NOMO-1 (cell line): ENCODE data around the gene UBE2M.
"Not testable (repeated sequence)": the region's sequence is repeated elsewhere in the genome, so short reads cannot be mapped to it uniquely, and the experiment has no call there.

Experiments used
- DNase-seq, 2 experiments: peaks; one replicate each; lab custom pipeline; 2025; ENCODE audit not compliant: unreplicated experiment in 2 of 2; lab: John Stamatoyannopoulos, UW

Gene UBE2M

DNA sequence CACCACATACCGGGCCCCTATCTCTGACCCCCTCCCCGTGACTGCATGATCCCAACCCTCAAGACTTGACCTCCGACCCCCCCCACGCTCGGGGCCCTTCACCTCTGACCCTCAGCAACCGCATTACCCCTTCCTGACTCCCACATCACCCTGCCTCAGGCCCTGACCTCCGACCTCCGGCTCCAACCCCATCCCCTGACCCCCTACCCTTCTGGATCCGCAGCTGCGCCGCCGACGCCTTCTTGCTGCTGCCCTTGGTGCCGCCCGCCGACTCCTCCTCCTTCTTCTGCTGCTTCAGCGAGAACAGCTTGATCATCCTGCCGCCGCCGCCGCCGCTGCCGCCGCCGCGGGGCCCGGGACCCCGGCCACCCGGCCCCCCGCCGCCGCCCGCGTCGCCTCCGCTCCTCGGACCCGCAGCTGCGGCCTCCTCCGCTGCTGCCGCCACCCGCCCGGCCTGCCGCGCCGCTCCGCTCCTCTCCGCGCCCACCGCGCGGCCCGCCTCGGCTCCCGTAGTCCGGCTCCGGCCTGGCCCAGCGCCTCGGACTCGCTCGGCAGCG, at the start of gene UBE2M:
UBE2M (minus strand) TSS at position 546 of the 557 bp plus-strand sequence; CDS start at position 316, 230 bp downstream.
- DNase-seq = no peak

DNA sequence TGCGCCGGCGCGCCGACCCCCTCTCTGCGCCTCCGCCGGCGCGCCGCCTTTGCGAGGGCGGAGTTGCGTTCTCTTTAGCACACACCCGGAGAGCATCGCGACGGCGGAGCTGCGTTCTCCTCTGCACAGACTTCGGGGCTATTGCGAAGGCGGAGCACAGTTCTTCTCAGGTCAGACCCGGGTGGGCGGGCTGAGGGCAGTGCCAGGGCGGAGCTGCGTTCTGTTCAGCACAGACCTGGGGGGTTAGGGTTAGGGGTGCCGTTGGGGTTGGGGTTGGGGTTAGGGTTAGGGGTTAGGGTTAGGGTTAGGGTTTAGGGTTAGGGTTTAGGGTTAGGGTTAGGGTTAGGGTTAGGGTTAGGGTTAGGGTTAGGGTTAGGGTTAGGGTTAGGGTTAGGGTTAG, 48.8 kb upstream of the UBE2M start:
- DNase-seq = not testable (repeated sequence)

DNA sequence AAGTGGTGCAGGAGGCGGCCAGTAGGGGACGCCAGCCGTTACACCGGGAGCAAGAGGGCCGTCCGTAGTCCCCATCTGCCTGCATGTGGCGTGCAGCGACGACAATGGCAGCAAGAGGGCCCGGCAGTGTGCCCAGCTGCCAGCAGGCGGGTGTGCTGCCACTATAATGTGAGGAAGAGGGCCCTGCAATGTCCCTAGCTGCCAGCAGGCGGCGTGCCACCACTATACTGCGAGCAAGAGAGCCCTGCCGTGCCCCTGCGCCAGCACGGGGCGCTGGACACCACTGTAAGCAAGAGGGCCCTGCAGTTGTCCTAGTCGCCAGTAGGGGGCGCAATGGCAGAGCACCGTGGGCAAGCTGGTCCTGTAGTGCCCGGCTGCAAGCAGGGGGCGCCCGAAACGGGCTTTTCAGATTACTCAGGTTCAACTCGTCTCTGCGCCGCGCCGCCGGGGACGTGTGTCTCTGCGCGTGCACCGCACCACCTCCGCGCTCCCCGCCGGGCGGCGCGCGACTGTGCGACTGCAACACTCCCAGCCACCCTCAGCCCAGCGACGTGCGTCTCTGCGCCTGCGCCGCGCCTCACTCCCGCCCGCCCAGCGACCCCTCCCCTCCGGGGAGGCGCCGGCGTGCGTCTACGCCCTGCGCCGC, 48.0 kb upstream of the UBE2M start:
- DNase-seq = not testable (repeated sequence)

DNA sequence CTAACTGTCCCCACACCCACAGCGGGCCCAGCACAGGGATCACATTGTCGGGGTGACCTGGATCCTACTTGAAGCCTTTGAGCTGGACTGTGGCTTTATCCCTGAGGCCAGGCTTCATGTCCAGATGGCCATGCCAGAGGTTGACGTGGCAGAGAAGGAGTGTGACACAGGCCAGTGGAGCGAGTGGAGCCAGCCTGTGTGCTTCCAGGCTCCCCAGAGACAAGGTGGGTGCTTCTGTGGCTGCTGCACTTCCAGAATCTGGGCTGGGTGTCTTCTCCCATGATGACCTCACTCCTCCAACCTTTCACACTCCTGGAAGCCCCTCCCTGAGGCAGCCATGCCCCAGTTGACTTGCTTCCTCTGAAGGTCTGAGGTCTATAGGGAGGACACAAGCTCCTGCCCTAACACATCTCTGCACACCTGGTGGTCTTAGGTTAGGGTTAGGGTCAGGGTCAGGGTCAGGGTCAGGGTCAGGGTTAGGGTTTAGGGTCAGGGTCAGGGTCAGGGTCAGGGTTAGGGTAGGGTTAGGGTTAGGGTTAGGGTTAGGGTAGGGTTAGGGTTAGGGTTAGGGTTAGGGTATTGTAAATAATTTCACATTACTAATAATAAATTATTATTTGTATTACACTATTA, 27.8 kb upstream of the UBE2M start:
- no peak for DNase-seq

DNA sequence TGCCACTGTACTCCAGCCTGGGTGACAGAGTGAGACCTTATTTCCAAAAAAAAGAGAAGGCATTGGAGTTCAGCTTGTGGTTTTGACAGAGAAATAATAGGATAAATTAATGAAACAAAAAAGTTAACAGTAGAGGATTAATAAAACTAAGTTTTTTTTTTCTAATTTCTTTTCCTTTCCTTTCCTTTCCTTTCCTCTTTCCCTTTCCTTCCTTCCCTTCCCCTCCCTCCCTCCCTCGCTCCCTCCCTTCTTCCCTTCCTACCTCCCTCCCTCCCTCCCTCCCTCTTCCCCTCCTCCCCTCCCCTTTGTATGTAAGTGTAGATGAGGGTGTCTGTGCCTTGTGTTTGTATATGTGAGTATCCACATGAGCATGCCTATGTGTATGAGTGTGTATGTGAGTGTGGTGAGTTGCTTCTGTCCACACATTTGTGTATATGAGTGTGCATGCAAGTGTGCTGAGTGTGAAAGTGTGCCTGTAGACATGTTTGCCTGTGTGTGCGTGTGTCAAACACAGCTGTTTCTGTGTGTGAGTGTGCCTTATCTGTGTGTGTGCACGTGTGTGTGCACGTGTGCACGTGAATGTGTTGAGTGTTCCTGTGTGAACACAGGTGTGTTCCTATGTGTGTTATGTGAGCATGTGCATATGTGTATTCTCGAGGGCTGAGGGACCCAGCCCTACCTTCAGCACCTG, 27.2 kb upstream of the UBE2M start:
- DNase-seq = no peak

DNA sequence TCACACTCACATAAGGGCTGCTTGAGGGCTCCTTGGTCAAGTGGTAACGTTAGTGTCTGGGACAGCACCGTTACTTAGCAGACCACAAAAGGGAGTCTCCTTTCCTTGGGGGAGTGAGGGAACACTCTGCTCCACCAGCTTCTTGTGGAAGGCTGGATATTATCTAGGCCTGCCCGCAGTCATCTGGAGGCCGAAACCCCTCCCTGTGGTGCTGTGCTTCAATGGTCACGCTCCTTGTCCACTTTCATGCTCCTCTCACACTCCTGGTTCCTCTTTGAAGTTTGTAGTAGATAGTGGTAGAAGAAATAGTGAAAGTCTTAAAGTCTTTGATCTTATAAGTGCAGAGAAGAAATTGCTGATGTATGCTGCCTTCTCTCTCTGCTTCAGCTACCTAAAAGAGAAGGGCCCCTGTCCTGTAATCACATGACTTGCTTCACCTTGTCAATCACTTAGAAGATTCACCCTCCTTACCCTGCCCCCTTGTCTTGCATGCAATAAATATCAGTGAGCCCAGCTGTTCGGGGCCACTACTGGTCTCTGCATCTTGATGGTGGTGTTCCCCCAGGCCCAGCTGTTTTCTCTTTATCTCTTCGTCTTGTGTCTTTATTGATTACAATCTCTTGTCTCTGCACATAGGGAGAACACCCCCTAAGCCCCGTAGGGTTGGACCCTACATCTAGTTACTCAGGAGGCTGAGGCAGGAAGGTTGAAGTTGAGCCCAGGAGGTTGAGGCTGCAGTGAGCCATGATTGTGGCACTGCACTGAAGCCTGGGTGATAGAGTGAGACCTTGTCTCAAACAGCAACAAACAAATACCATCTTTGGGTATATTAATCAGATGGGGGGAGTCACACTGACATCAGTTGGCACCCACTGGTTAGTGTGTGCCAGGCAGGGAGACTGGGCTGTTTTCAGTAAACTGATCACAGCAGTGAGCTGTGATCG, 26.4 kb upstream of the UBE2M start:
- no peak for DNase-seq

DNA sequence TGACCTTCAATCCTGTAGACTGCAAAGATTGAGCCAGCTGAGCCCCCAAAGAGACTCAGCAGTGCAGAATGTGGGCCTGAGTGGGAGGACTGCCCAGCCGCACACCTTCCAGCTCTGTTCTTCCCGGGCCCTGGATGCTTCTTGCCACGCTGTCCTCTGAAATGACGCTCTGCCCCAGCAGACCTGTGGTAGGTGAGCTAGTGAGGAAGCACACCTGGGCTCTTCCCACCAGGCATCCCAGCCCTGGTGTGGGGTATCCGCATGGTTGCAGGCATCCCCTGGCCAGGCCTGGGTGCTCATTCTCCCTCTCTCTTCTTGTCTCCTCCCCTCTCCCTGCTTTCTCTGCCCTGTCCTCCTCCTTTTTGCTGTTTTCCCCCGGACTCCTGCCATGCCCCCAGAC, 24.6 kb upstream of the UBE2M start:
- no peak for DNase-seq

DNA sequence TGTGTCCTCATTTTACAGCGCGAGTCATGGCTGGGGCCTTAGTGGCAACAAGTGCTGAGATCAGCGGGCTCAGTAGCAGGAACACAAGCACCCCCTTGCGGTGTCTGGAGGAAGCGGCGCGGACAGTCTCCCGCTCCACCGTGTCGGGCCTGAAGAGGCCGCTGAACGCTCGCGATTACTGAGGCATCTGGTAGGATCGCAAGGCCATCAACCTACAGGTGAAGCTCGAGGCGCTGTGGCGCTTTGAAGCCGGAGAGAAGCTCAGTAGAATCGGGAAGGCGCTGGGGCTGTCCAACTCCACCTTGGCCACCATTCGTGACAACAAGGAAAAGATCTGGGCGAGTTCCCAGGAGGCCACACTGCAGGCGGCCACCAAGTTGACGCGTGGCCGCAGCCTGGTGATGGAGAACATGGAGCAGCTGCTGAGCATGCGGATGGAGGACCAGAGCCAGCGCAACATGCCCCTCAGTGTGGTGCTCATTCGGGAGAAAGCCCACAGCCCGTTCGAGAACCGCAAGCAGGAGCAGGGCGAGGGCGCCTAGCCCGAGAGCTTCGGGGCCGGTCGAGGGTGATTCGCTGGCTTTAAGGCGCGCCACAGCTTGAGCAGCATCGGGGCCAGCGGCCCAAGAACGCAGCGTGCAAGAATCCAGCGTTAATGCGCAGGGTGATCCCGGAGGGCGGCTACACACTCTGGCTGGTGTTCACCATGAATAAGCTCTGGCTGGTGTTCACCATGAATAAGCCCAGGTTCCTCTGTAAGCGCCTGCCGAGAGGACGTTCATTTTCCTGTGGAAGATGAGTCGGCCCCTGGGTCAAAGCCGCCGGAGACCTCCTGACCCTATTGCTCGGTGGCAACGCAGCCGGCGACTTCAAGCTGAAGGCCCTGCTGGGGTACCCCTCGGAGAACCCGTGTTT, 23.1 kb upstream of the UBE2M start:
- DNase-seq = no peak

DNA sequence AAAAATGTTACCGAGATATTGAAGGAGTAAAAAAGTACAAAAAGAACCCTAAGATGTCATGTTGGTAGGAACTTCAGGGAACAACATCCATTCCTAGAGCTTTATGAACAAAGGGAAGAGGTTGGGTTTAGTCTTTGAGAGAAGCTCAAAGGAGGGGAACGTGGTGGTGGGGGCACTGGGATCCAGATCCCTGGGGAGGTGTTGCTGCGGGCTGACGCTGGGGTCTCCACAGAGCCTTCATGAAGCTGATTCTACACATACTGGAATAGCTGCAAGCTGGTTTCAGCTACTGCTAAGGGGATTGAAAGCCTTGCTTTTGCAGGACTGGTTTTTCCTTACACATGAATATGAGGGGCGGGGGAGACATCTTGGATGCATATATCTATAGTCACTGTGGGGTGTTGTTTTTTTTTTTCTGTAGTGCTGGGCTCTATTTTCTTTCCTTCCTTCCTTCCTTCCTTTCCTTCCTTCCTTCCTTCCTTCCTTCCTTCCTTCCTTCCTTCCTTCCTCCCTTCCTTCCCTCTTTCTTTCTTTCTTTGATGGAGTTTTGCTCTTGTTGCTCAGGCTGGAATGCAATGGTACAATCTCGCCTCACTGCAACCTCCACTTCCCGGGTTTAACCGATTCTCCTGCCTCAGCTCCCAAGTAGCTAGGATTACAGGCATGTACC, 21.2 kb upstream of the UBE2M start:
- no peak for DNase-seq

DNA sequence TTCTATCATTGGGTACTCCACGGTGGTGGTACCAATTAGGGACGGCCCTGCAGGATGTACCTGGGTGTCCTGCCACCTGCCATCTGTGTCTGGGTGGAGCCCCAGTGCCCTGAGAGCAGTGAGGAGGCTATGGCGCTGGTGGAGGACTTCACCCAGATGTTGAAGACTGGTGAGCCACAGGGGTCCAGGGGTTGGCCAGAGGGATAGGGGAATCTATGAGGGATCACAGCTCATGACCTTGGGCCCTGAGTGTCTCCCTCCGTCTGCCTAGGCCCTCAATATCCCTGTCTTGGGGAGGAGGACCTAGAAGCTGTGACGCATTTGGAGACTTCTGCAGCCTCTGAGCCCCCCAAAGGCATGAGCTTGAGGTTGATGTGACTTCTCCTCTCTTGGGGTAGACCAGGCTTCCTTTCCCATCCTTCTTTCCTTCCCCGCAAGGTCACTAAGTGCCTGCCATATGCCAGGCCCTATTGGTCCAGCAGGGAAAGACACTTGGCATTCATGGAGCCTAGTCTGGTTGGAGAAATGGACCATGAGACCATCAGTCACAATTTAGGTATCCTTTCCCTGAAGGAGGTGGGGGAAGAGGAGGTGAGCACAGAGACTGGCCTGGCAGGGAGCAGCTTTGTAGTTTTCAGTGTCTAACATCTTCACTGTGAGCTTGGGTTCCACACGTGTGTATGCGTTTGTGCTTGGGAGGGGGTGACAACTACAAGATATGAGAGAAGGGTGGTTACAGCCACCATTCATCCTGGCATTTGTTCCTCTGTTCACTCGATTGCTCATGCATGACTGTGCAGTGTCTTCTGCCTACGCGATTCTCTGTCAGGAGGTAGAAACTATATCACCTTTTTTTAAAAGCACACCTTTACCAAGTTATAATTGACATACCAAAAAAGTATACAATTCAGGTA, 19.9 kb upstream of the UBE2M start:
- DNase-seq = no peak

DNA sequence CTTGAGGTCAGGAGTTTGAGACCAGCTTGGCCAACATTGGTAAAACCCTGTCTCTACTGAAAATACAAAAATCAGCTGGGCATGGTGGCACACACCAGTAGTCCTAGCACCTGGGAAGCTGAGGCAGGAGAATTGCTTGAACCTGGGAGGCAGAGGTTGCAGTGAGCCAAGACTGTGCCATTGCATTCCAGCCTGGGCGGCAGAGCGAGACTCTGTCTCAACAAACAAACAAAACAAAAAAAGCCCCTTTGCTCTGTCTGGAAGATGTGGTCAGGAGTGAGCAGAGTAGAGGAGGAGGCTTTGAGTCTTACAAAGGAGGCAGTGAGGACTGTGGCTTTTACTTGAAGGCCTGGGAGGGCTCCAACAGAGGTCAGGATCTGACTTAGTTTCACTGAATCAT, 19.2 kb upstream of the UBE2M start:
- not testable (repeated sequence) for DNase-seq

DNA sequence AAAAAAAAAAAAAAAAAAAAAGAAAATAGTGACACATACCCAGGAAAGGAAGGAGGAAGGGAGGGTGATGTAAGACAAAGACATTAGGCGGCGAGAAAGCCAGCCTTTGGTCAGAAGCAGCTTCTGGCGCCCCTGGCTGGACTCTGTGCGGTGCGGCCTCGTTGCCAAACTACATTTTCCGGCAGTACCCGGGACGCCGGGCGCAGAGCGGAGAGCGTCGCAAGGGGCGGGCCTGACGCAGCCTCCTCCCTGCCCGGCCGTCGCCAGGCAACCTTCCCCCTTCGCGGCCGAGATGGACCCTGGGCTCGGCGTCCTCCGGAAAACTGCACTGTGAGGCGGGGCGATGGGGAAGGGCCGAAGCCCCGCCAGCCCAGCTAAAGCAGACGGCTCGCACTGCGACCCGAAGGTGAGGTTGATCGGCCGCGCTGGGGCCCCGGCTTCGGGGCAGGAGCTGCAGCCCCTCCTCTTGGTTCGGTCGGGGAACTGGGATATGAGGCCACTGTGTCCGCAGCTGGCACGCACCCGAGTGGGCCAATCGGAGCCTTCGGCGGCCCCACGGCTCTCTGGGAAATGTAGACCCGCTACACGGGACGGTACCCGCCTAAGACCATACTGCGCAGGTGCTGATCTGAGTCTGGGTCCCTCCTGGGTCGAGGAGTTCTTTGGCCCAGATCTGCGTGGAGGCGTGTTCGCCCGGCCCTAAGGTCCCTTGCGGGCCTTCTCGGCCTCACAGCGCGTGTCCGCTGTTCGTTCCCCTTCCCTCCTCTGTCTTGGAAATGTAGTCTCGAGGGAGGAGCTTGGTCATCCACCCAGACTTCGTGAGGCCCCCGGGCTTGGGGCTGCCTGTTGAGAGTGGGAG, 17.0 kb upstream of the UBE2M start:
- DNase-seq = no peak

DNA sequence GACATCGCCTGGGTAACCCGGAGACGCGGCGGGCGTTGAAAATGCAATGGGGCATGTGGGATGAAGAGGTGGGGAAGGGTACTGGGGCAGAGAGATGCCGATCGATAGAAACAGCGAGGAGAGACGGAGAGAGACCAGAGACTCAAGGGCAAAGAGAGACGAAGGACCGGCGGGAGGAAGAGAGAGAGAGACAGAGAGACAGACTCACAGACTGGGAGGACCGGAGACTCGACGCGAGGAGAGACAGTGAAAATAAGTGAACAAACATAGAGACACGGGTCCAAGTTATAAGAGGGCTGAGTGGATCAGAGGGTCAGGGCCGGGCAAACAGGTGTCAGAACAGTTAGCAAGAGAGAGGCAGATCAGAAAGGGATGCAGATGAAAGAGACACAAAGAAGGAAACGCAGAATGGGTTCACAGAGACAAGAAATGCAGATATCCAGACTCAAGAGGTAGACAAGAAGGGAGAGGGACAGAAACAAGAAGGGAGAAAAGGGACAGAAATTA, 15.3 kb upstream of the UBE2M start:
- no peak for DNase-seq

DNA sequence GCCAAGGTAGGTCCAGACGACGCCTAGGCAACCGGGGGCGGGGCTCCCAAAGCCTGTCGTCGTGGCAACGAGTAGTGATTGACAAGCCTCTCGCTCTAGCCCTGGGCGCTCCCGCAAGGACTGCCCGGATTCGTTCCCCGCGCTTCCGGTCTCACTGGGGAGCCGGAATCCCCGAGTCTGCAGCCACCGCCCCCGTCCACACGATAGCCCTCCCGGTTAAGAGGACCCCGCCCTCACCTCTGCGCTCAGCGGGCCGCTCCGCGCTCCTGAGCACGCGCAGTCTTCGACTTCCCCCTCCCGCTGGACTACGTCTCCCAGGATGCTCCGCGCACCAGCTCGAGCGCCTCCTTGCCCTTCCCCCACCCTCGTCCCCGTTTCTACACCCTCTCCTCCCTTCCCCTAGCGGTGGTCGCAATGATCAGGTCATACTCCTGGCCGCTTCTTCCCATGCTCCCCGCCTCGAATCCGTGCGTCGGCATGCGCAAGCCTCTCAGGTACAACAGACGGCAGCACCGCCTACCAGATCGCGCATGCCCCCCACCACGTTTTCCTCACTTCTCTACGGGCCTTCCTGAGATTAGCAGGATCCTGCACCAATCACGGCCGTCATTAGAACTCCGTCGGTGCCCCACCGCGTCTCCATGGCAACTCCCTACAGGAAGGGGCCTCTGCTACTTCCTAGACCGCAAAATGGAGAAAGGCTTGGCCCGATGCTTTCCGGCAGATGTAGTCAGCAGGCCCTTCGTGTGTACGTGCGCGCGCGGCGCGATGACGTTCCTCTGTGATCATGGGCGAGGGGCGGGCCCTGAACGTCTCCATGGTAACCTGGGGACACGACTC, 14.6 kb upstream of the UBE2M start, which contains the start of gene MZF1:
MZF1 (minus strand) TSS at position 518 of the 840 bp plus-strand sequence. CDS start 1,946 bp downstream, outside the sequence.
- DNase-seq = no peak

DNA sequence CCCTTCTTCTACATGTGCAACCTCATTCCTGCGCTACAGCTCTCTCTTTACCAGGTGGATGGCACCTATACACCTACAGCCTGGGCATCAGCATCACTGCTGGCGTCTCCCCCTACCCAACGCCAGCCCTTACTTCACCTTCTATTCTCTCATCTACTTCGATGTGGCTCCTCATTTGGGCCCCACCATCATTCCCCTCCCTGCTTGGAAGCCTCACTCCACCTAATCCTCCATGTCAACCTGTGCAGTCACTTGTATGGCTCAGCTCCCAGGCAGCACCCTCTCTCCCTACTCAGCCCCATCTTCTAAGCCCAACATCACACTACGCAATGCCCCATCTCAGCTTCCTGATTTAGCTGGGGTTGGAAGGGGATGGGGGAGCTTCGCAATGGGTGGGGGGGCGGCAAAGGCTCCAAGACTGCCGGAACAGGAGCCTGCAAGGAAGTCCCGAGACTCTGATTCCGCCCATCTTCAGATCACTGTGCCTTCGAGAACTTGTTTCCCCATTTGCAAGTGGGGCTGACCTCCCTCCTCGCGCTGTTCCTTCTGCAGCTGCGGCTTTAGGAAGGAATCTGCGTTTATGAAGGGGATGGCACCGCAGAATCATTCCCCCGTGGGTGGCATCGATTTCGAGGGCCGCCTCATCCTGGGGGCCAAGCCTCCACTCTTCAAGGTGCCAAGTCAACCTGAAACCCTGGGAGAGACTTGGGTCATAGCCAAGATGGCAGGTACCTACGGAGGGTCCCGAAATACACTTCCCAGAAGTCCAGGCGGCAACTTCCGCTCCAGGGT, 13.8 kb upstream of the UBE2M start:
- DNase-seq = no peak
